ENCODE data around the gene KHDC1L.
"Not testable (repeated sequence)": the region's sequence is repeated elsewhere in the genome, so short reads cannot be mapped to it uniquely, and the experiment has no call there.

The KHDC1L gene

GRCh38 chr6:73204252-73204651 is 21.0 kb downstream of the KHDC1L start:
- no peak for DNase-seq (ENCODE audit: low read depth)

GRCh38 chr6:73203098-73203497 is 22.2 kb downstream of the KHDC1L start:
- DNase-seq (ENCODE audit: low read depth): peak; percentile 15

- no peak for DNase-seq (ENCODE audit: low read depth)
Measured at GRCh38 chr6:73200735-73201134, 24.6 kb downstream of the KHDC1L start.

GRCh38 chr6:73200247-73200646 is 25.0 kb downstream of the KHDC1L start:
- no peak for DNase-seq (ENCODE audit: low read depth)

GRCh38 chr6:73194744-73195143 is 30.6 kb downstream of the KHDC1L start:
- no peak for DNase-seq (ENCODE audit: low read depth)

- not testable (repeated sequence) for DNase-seq (ENCODE audit: low read depth)
Measured at GRCh38 chr6:73193302-73193701, 32.0 kb downstream of the KHDC1L start.

- no peak for DNase-seq (ENCODE audit: low read depth)
Measured at GRCh38 chr6:73182021-73182607, 43.2 kb downstream of the KHDC1L start.

- peak; percentile 77 for DNase-seq (ENCODE audit: low read depth)
Measured at GRCh38 chr6:73180763-73181619, 44.3 kb downstream of the KHDC1L start.

GRCh38 chr6:73180076-73180738 is 45.1 kb downstream of the KHDC1L start:
- DNase-seq (ENCODE audit: low read depth): peak; percentile 16

- no peak for DNase-seq (ENCODE audit: low read depth)
Measured at GRCh38 chr6:73177221-73177944, 47.9 kb downstream of the KHDC1L start.

- DNase-seq (ENCODE audit: low read depth): no peak
Measured at GRCh38 chr6:73176057-73176456, 49.2 kb downstream of the KHDC1L start.

GRCh38 chr6:73174646-73175045 is 50.6 kb downstream of the KHDC1L start:
- no peak for DNase-seq (ENCODE audit: low read depth)

All from amniotic epithelial cell (primary cell).